Muscle of leg (tissue), 11 donors: ENCODE measurements around the gene CPE. TPM values are rescaled to one million over a fixed set of nuclear protein-coding genes. Genes with fewer than 3 reads are reported as not detected.
"Not testable (repeated sequence)": the region's sequence is repeated elsewhere in the genome, so short reads cannot be mapped to it uniquely, and the experiment has no call there.

Source experiments
- DNase-seq: peaks from one replicate; pipeline ENCODE4 v3.0.0; 2013
- H3K27ac ChIP-seq: one replicate; pipeline ENCODE4 v1.5.1; 2013; ENCODE audit warnings: mild to moderate bottlenecking, low read length, control low read depth
- H3K27me3 ChIP-seq: one replicate; pipeline ENCODE4 v1.6.1; 2013; ENCODE audit warnings: low read length; ENCODE audit not compliant: control insufficient read depth, insufficient read depth
- H3K36me3 ChIP-seq: one replicate; pipeline ENCODE4 v1.6.1; 2013; ENCODE audit warnings: low read length; ENCODE audit not compliant: control insufficient read depth, insufficient read depth
- H3K4me1 ChIP-seq: one replicate; pipeline ENCODE4 v1.6.1; 2013; ENCODE audit warnings: low read length; ENCODE audit not compliant: control insufficient read depth, insufficient read depth
- H3K4me3 ChIP-seq: one replicate; pipeline ENCODE4 v1.5.1; 2013; ENCODE audit warnings: low read length, control low read depth
- H3K9me3 ChIP-seq: replicated peaks from 2 replicates; pipeline ENCODE4 v1.6.1; 2013; ENCODE audit warnings: low read depth, low read length; ENCODE audit not compliant: control insufficient read depth
- WGBS: methylation state at CpG from one replicate; pipeline ENCODE4 v1.1.5; 2013; ENCODE audit warnings: missing lambda C conversion rate; ENCODE audit not compliant: insufficient coverage; 5-methylcytosine and 5-hydroxymethylcytosine counted together
- polyA plus RNA-seq, 8 donors: library from polyadenylated mRNA; unstranded; fragments of 120-200 nt; gene quantifications; one replicate each; pipeline versions ENCODE4 v1.2.1 to v1.2.3, GENCODE V29; 2013; ENCODE audit warnings: inconsistent platforms in 1 of 8, low replicate concordance in 1 of 8; ENCODE audit not compliant: insufficient read length in 8 of 8, insufficient read depth in 1 of 8
- total RNA-seq: library from RNA; stranded (reverse); fragments of 120-200 nt; gene quantifications from one replicate; pipeline ENCODE4 v1.2.4, GENCODE V29; 2013

The CPE gene
- total and polyA plus RNA-seq, 9 donors = 53.6 to 137 (median 68.1) TPM

- DNase-seq, H3K36me3 ChIP-seq, H3K4me3 ChIP-seq, H3K4me1 ChIP-seq, H3K9me3 ChIP-seq, H3K27me3 ChIP-seq, H3K27ac ChIP-seq: not testable (repeated sequence)
- WGBS = 100% methylated on average over 2 of the region's 5 CpGs
Measured at GRCh38 chr4:165342340-165342739, 36.5 kb upstream of the CPE start.

GRCh38 chr4:165343353-165344191 lies 35.2 kb upstream of the CPE start:
- Histone ChIP-seq H3K4me1 (no peaks in the 10 kb centered on the region), H3K4me3 (no peak overlapping the region), H3K36me3 (peaks cover 5% of the 10 kb centered on the region), H3K9me3 (no peaks in the 10 kb centered on the region), H3K27me3 (no peaks in the 10 kb centered on the region), H3K27ac (no peak overlapping the region)
- WGBS = 20% methylated on average over 1 of the region's 13 CpGs
- DNase-seq = no peak

GRCh38 chr4:165345666-165346417 lies 33.0 kb upstream of the CPE start:
- Histone ChIP-seq H3K36me3 (no peaks in the 10 kb centered on the region), H3K27me3 (no peaks in the 10 kb centered on the region), H3K4me3 (no peak overlapping the region), H3K4me1 (no peaks in the 10 kb centered on the region), H3K9me3 (no peaks in the 10 kb centered on the region), H3K27ac (no peak overlapping the region)
- 61% methylated on average over 2 of the region's 10 CpGs for WGBS
- DNase-seq = no peak

- Histone ChIP-seq H3K9me3 (no peaks in the 10 kb centered on the region), H3K27ac (no peak overlapping the region), H3K36me3 (no peaks in the 10 kb centered on the region), H3K4me1 (no peaks in the 10 kb centered on the region), H3K4me3 (no peak overlapping the region), H3K27me3 (no peaks in the 10 kb centered on the region)
- DNase-seq = no peak
- no CpG with 5 or more reads among the region's 3 CpGs for whole genome bisulfite sequencing
Measured at GRCh38 chr4:165347647-165348569, 30.9 kb upstream of the CPE start.

GRCh38 chr4:165351359-165352130 lies 27.3 kb upstream of the CPE start:
- 95% methylated on average over 5 of the region's 5 CpGs for WGBS

GRCh38 chr4:165355900-165356300 lies 22.9 kb upstream of the CPE start:
- Histone ChIP-seq H3K27ac (no peak overlapping the region), H3K4me1 (no peaks in the 10 kb centered on the region), H3K36me3 (no peaks in the 10 kb centered on the region), H3K27me3 (no peaks in the 10 kb centered on the region), H3K4me3 (no peak overlapping the region), H3K9me3 (no peaks in the 10 kb centered on the region)
- 0% methylated on average over 1 of the region's 2 CpGs for WGBS
- peak; percentile 44 for DNase-seq

More at GRCh38 chr4:165351359-165352130, 27.3 kb upstream of the CPE start:
- DNase-seq = no peak
- H3K27me3 ChIP-seq = no peaks in the 10 kb centered on the region
- no peaks in the 10 kb centered on the region for H3K9me3 ChIP-seq
- H3K4me1 ChIP-seq = no peaks in the 10 kb centered on the region
- no peak overlapping the region for H3K27ac ChIP-seq
- no peak overlapping the region for H3K4me3 ChIP-seq
- H3K36me3 ChIP-seq = no peaks in the 10 kb centered on the region

GRCh38 chr4:165359506-165359905 lies 19.3 kb upstream of the CPE start:
- Histone ChIP-seq H3K4me1 (no peaks in the 10 kb centered on the region), H3K4me3 (no peak overlapping the region), H3K9me3 (no peaks in the 10 kb centered on the region), H3K27ac (no peak overlapping the region), H3K36me3 (no peaks in the 10 kb centered on the region), H3K27me3 (no peaks in the 10 kb centered on the region)
- no CpG with 5 or more reads among the region's 2 CpGs for WGBS
- no peak for DNase-seq

GRCh38 chr4:165360041-165360695 lies 18.6 kb upstream of the CPE start:
- no peaks in the 10 kb centered on the region for H3K27me3 ChIP-seq
- H3K9me3 ChIP-seq = no peaks in the 10 kb centered on the region
- H3K4me3 ChIP-seq = no peak overlapping the region
- no CpG with 5 or more reads among the region's 6 CpGs for WGBS
- H3K4me1 ChIP-seq = no peaks in the 10 kb centered on the region
- no peak overlapping the region for H3K27ac ChIP-seq
- peak; percentile 72 for DNase-seq
- H3K36me3 ChIP-seq = no peaks in the 10 kb centered on the region
